HepG2 (cell line): ENCODE measurements around the gene EGFR. TPM values are rescaled to one million over a fixed set of nuclear protein-coding genes. Genes with fewer than 3 reads are reported as not detected.

Experiments
- ATF6 ChIP-seq: sonication (generic); formaldehyde crosslinking; conservative IDR thresholded peaks from 2 replicates; pipeline ENCODE4 v1.4.0; 2020; ENCODE audit warnings: missing genetic modification reagents
- CBFB ChIP-seq: sonication (generic); formaldehyde crosslinking; IDR thresholded peaks from 2 replicates; pipeline ENCODE4 v1.4.0; 2020; ENCODE audit warnings: missing genetic modification reagents
- ETV5 ChIP-seq: IDR thresholded peaks from 2 replicates; pipeline ENCODE4 v1.6.1; 2018; ENCODE audit warnings: missing biosample characterization, missing genetic modification reagents, inconsistent platforms, borderline replicate concordance
- MTA1 ChIP-seq: sonication (generic); formaldehyde crosslinking; IDR thresholded peaks from 2 replicates; pipeline ENCODE4 v1.4.0; 2020; ENCODE audit warnings: missing genetic modification reagents, mild to moderate bottlenecking, borderline replicate concordance
- ONECUT2 ChIP-seq: sonication (generic); formaldehyde crosslinking; IDR thresholded peaks from 2 replicates; pipeline ENCODE4 v1.4.0; 2020; ENCODE audit warnings: missing genetic modification reagents
- RAD51 ChIP-seq: fragments of 450-650 bp; IDR thresholded peaks from 2 replicates; pipeline ENCODE4 v1.6.1; 2016; ENCODE audit warnings: borderline replicate concordance
- SRSF4 ChIP-seq: fragments of 200-400 bp; formaldehyde crosslinking; IDR thresholded peaks from one replicate; pipeline ENCODE4 v1.6.1; 2018; ENCODE audit warnings: mild to moderate bottlenecking, low read depth, low read length, moderate library complexity; ENCODE audit not compliant: poor library complexity, severe bottlenecking
- ZBTB46 ChIP-seq: sonication (generic); formaldehyde crosslinking; IDR thresholded peaks from 2 replicates; pipeline ENCODE4 v1.4.0; 2020; ENCODE audit warnings: mild to moderate bottlenecking, missing genetic modification reagents, borderline replicate concordance
- ZFX ChIP-seq: sonication (generic); formaldehyde crosslinking; IDR thresholded peaks from 2 replicates; pipeline ENCODE4 v1.4.0; 2020; ENCODE audit warnings: mild to moderate bottlenecking, low read depth, missing genetic modification reagents, moderate library complexity
- ZIK1 ChIP-seq: sonication (generic); formaldehyde crosslinking; IDR thresholded peaks from 2 replicates; pipeline ENCODE4 v1.5.0; 2020; ENCODE audit warnings: mild to moderate bottlenecking, low read depth, missing genetic modification reagents, borderline replicate concordance
- ZNF225 ChIP-seq: sonication (generic); formaldehyde crosslinking; IDR thresholded peaks from 2 replicates; pipeline ENCODE4 v1.4.0; 2020; ENCODE audit warnings: mild to moderate bottlenecking, missing genetic modification reagents
- ZNF292 ChIP-seq: sonication (generic); formaldehyde crosslinking; IDR thresholded peaks from 2 replicates; pipeline ENCODE4 v1.8.1; 2022; ENCODE audit warnings: mild to moderate bottlenecking, low read depth, missing genetic modification reagents, borderline replicate concordance
- ZNF552 ChIP-seq: sonication (generic); formaldehyde crosslinking; IDR thresholded peaks from 2 replicates; pipeline ENCODE4 v1.9.0; 2022; ENCODE audit warnings: missing genetic modification reagents, mild to moderate bottlenecking, borderline replicate concordance
- ZNF558 ChIP-seq: sonication (generic); formaldehyde crosslinking; IDR thresholded peaks from 2 replicates; pipeline ENCODE4 v1.9.0; 2022; ENCODE audit warnings: mild to moderate bottlenecking, missing genetic modification reagents, borderline replicate concordance
- ZNF672 ChIP-seq: sonication (generic); formaldehyde crosslinking; IDR thresholded peaks from 2 replicates; pipeline ENCODE4 v1.8.1; 2022; ENCODE audit warnings: missing genetic modification reagents
- polyA plus RNA-seq, 8 experiments: library from polyadenylated mRNA; depleted of rRNA in 3 of 8; stranded (reverse) in 7 of 8; unstranded in 1 of 8; fragments of >200 nt; fragmentation: Illumina TruSeq in 4 of 8; extraction: Trizol in 4 of 8; gene quantifications; 2 replicates each; pipeline versions ENCODE4 v1.2.1 to v1.2.3, GENCODE V29; 2011 to 2016; ENCODE audit warnings: low read depth in 4 of 8, missing spikeins in 1 of 8, mixed read lengths in 1 of 8; ENCODE audit not compliant: insufficient read depth in 1 of 8
- total RNA-seq, 5 experiments: library from RNA; depleted of rRNA; stranded (reverse); fragments of >200 nt; fragmentation: Illumina TruSeq; extraction: Trizol; gene quantifications; 2 replicates each; pipeline ENCODE4 v1.2.3, GENCODE V29; 2016; ENCODE audit warnings: low read depth in 1 of 5
- TF ChIP-seq, protein P1 (sequence below): sonication (generic); formaldehyde crosslinking; IDR thresholded peaks from 2 replicates; pipeline ENCODE4 v1.4.0; 2020; ENCODE audit warnings: missing genetic modification reagents, mild to moderate bottlenecking, borderline replicate concordance
- TF ChIP-seq, protein P2 (sequence below): IDR thresholded peaks from 2 replicates; pipeline ENCODE4 v1.6.1; 2016; ENCODE audit warnings: low read depth
- TF ChIP-seq, protein P3 (sequence below): sonication (generic); formaldehyde crosslinking; IDR thresholded peaks from 2 replicates; pipeline ENCODE4 v1.4.0; 2020; ENCODE audit warnings: missing genetic modification reagents

Gene EGFR
- total and polyA plus RNA-seq, 2 of the 13 experiments (the other 11 are each of a cell fraction or from before 2014, with no cell fraction given): 7.0 to 10.0 TPM

DNA sequence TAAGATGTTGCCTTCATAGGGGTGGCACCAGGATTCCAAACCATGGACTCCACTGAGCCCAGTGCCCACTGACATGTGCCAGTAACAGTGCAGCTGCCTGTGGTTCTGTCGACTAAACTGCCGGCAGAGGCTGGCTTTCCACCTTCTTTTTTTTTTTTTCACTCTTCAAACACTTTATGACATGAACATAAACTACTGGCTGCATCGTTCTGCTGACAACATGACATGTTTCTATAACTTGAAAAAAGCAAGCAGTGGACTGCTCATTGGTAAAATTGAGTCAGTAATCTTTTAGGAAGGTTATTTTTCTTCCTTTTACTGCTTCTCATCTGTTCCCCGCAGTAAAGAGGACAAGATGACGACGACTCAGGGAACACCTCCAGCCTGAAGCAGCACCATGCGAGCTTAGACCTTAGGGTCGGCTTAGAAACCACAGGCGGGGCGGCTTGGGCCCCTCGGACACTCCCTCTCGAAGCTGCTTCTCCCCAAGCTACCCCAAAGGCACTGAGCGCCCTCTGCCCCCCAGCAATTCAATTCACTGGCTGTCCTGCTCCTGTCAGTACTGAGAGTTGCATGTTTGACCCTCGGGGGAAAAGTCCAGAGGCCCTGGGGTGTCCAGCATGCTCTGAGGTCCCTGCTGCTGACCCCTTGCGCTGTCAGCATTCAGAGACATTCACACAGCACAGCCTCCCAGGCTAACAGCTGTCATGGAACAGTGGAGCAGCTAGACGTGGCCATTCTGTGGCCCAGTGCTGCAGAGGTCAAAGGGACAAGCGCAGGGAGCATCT is 112.5 kb downstream of the EGFR start (continued):
- TF ChIP-seq, protein P1, sequence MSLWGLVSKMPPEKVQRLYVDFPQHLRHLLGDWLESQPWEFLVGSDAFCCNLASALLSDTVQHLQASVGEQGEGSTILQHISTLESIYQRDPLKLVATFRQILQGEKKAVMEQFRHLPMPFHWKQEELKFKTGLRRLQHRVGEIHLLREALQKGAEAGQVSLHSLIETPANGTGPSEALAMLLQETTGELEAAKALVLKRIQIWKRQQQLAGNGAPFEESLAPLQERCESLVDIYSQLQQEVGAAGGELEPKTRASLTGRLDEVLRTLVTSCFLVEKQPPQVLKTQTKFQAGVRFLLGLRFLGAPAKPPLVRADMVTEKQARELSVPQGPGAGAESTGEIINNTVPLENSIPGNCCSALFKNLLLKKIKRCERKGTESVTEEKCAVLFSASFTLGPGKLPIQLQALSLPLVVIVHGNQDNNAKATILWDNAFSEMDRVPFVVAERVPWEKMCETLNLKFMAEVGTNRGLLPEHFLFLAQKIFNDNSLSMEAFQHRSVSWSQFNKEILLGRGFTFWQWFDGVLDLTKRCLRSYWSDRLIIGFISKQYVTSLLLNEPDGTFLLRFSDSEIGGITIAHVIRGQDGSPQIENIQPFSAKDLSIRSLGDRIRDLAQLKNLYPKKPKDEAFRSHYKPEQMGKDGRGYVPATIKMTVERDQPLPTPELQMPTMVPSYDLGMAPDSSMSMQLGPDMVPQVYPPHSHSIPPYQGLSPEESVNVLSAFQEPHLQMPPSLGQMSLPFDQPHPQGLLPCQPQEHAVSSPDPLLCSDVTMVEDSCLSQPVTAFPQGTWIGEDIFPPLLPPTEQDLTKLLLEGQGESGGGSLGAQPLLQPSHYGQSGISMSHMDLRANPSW (CRISPR knock-in tag): no peak
- TF ChIP-seq ZNF552: no peak
- TF ChIP-seq ZIK1 (CRISPR knock-in tag): no peak
- no peak for TF ChIP-seq ETV5
- TF ChIP-seq ATF6 (CRISPR knock-in tag): no peak
- no peak for TF ChIP-seq ZNF558 (CRISPR knock-in tag)
- TF ChIP-seq, protein P2, sequence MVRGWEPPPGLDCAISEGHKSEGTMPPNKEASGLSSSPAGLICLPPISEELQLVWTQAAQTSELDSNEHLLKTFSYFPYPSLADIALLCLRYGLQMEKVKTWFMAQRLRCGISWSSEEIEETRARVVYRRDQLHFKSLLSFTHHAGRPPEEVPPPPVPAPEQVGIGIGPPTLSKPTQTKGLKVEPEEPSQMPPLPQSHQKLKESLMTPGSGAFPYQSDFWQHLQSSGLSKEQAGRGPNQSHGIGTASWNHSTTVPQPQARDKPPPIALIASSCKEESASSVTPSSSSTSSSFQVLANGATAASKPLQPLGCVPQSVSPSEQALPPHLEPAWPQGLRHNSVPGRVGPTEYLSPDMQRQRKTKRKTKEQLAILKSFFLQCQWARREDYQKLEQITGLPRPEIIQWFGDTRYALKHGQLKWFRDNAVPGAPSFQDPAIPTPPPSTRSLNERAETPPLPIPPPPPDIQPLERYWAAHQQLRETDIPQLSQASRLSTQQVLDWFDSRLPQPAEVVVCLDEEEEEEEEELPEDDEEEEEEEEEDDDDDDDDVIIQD (CRISPR knock-in tag): peak; percentile 41; the same call in 1 of the 2 replicates
- TF ChIP-seq ZNF225: no peak
- TF ChIP-seq ZNF292 (CRISPR knock-in tag): peak; percentile 97
- no peak for TF ChIP-seq CBFB (CRISPR knock-in tag)
- TF ChIP-seq RAD51: no peak
- no peak for TF ChIP-seq ZNF672 (CRISPR knock-in tag)
- TF ChIP-seq ZBTB46: no peak
- TF ChIP-seq ZFX: peak; percentile 44; the same call in 1 of the 2 replicates
- TF ChIP-seq, protein P3, sequence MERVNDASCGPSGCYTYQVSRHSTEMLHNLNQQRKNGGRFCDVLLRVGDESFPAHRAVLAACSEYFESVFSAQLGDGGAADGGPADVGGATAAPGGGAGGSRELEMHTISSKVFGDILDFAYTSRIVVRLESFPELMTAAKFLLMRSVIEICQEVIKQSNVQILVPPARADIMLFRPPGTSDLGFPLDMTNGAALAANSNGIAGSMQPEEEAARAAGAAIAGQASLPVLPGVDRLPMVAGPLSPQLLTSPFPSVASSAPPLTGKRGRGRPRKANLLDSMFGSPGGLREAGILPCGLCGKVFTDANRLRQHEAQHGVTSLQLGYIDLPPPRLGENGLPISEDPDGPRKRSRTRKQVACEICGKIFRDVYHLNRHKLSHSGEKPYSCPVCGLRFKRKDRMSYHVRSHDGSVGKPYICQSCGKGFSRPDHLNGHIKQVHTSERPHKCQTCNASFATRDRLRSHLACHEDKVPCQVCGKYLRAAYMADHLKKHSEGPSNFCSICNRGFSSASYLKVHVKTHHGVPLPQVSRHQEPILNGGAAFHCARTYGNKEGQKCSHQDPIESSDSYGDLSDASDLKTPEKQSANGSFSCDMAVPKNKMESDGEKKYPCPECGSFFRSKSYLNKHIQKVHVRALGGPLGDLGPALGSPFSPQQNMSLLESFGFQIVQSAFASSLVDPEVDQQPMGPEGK (CRISPR knock-in tag): 0 out of 2 replicates have a peak, but pooled peaks have one; percentile 26
- no peak for TF ChIP-seq SRSF4
- peak; percentile 60; the same call in 1 of the 2 replicates for TF ChIP-seq MTA1 (CRISPR knock-in tag)
- no peak for TF ChIP-seq ONECUT2 (CRISPR knock-in tag)
